Measurements from ENCODE around the gene CAPSL.

GRCh38 chr5:35876454-35876853, 62.0 kb downstream of the CAPSL start:
- TF ChIP-seq CTCF (IDR thresholded peaks at IDR 0.05) (no peak), POLR2AphosphoS5 (IDR thresholded peaks at IDR 0.05) (no peak)
